ENCODE measurements around the gene BEND5.

GRCh38 chr1:48720929-48721328 lies 55.8 kb downstream of the BEND5 start:
- TF ChIP-seq CTCF (IDR thresholded peaks at IDR 0.05) (no peak), EZH2 (IDR thresholded peaks at IDR 0.05) (no peak)
